RPMI8226 (cell line): ENCODE data around the gene SRSF8.

Experiments used
- DNase-seq: peaks from one replicate; pipeline ENCODE4 v3.0.0-alpha.2; 2015

Gene SRSF8

GRCh38 chr11:95070471-95070870, 3.8 kb downstream of the SRSF8 start:
- no peak for DNase-seq

- no peak for DNase-seq
Measured at GRCh38 chr11:95072948-95073347, 6.2 kb downstream of the SRSF8 start.

DNA sequence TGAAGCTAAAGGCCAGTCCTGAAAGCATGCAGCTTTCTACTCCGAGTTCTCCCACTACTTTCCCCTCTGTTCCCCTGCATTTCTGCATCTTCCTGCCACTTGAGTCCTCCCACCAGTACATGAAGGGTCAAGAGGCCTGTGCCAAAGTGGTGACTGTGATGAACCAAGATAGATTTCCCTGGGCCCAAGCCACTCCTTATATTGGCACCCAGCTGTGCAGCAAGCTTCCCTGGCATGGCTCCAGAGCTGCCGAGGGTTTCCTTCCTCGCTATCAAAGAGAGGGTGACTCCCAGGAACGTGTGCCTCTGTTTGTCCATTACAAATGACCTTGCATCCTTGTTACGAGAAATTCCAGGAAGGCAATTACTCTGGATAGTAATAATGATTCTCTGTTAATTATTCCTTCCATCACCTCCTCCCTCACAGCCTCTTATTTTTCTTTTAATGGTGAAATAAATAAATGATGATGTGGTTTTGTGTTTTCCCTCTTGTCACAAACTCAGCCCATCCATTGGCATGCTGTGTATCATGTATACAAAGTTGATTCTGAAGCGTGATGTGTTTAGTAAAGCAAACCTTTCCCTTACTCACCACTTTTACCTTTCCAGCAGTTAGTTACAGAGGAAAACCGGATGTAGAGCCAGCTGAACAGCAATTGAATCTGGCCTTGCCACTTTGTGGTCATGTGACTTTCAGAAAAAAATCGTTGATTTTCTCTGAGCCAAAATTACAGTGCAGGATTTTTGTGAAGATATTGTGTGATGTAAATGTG, 8.3 kb downstream of the SRSF8 start:
- DNase-seq, result peak; percentile 19

- peak; percentile 11 for DNase-seq
Measured at GRCh38 chr11:95076416-95076815, 9.7 kb downstream of the SRSF8 start.

- DNase-seq, result no peak
Measured at GRCh38 chr11:95076981-95077380, 10.3 kb downstream of the SRSF8 start.

GRCh38 chr11:95078526-95078925, 11.8 kb downstream of the SRSF8 start:
- DNase-seq, result no peak

- DNase-seq, result no peak
Measured at GRCh38 chr11:95081010-95081409, 14.3 kb downstream of the SRSF8 start.

DNA sequence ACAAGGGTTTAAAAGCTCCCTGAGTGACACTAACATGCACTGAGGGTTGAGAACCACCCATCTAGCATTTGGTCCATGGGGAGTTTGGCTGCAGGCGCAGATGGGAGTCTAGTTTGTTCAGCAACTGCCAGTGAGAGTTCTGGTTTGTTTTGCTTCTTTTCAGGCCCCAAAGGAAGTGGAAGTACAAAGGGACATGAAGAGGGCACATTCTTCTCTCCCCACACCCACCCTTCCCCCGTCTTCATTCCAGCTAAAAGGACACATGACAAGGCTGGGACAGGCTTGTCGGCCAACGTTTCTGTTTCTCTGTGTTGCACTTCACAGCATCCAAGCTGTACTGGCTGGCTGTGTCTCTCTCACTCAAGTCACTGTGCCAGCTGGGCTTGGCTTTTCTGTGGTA, 14.7 kb downstream of the SRSF8 start:
- DNase-seq, result no peak

DNA sequence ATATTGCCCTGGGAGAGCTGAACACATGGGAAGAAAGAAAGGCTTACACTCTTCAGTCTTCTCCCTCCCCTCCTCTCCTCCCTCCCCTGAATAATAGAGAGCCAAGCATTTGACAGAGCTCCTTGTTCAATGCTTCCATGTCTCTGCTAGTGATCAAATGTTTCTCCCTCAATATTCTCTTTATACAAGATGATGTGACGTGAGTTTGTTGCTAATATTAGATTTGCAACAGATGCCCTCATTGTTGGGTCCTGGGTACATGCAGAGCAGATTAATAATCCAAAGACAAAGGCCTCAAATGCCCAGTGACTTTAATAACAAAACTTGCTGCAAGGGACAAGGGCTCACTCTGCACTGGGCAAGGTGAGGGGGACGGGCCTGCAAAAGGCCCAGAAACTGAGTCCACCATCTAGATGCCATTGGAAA, 15.9 kb downstream of the SRSF8 start:
- DNase-seq, result no peak

GRCh38 chr11:95084509-95084908, 17.8 kb downstream of the SRSF8 start:
- DNase-seq, result no peak

- no peak for DNase-seq
Measured at GRCh38 chr11:95085117-95085816, 18.5 kb downstream of the SRSF8 start.

GRCh38 chr11:95086151-95086550, 19.4 kb downstream of the SRSF8 start:
- DNase-seq, result no peak

GRCh38 chr11:95086836-95087570, 20.3 kb downstream of the SRSF8 start:
- no peak for DNase-seq

- peak; percentile 7 for DNase-seq
Measured at GRCh38 chr11:95088946-95089619, 22.4 kb downstream of the SRSF8 start.

- DNase-seq, result peak; percentile 86
Measured at GRCh38 chr11:95089620-95090542, 23.2 kb downstream of the SRSF8 start, which contains the start of gene ENDOD1. Gene ENDOD1 (plus strand): TSS chr11:95089846. CDS start chr11:95089928, 82 bp downstream.

- DNase-seq, result no peak
Measured at GRCh38 chr11:95091663-95092180, 25.0 kb downstream of the SRSF8 start.

DNA sequence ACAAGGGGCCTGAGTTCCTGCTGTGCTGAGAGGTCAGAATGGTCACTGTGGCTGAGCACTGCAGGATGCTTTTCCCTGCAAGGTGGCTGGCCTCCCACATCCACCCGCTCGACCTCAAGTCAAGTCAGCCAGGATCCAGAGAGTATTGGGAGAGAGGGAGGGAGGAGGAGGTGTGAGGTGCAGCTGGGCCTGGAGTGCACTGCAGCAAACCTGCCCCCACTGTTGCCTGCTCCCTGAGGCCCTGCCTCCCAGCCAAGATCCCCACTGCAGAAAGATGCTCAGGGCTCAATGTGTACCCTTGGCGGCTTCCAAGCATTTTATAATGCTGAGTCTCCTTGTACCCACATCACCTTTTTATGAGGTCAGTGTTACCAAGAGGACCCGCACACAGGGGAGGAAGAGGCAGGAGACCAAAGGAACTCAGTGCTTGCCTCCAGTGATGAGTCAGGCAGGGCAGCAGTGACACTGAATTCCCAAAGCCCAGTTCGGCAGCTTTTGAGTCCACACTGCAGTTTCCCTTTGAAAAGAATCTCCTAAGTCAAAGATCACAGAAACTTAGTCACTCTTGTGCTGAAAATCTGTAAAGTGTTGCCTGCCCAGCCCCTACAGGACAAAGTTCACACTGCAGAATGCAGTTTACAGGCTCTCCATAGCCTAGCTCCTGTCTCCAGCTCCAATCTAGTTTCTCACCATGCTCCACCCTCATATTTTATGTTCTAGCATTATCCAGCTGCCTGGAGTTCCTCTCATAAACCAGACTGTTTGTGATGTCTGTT, 26.0 kb downstream of the SRSF8 start:
- peak; percentile 25 for DNase-seq

GRCh38 chr11:95093548-95093947, 26.8 kb downstream of the SRSF8 start:
- no peak for DNase-seq

DNA sequence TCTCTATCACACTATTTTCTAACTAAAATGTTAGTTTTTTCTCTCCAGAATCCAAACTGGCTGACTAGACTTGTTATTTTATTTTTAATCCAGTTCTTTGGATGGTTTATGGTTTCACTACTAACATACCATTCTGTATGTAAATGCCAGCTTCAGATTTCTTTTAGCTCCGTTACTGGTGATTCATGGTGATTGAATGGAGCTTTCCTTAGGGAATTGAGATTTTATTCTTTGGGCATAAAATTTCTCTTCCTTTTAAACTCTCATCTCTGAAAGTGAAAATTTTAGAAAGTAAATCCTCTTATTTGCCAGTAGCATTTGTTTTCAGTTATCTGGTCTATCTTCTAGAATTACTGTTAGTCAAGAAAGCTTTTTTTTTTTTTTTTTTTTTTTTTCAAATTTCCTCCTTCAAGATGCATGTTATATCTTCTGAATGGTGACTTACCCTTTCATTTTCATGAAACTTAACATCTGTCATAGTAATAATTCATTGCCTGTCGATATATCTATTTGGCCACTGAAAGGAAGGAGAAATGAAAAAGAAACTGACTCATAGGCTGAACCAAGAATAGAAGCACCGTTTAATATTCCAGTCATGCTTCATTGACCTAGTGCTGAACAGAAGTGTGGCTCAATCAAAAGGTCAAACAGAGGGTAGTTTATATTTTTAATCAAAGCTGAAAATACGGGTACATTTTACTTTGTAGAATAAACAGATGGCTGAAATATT, 29.3 kb downstream of the SRSF8 start:
- no peak for DNase-seq

DNA sequence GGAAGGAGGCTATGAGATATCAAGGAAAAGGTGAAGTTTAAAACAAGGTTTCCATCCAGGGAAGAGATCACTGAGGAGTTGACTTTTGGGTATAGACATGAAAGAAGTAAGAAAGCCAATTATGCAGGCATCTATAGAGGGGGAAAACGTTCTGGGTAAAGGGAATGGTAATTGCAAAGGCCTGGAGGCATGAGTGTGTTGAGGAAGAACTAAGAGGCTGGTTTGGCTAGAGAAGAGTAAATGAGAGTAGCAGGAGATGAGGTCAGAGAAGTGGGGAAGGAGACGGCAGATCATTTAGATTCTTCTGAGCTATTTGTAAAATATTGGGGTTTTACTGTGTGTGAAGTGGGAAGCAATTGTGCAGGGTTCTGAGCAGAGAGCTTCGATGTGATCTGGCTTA, 30.5 kb downstream of the SRSF8 start:
- no peak for DNase-seq
